Calu3 (cell line): ENCODE data around the gene FGF22. TPM values are rescaled to one million over a fixed set of nuclear protein-coding genes. Genes with fewer than 3 reads are reported as not detected.
A peak's percentile ranks its signal among the peaks of the same experiment; 100 is the strongest.

Source experiments
- BruUV-seq: library from RNA; stranded (reverse); fragments of 400-500 nt; replicated peaks from 2 replicates; lab custom pipeline; 2021; lab: Mats Ljungman, UMichigan
- CTCF ChIA-PET: fragments of 300-600 bp; sonication (Branson Sonifier 250); formaldehyde crosslinking; loops from one replicate; lab custom pipeline; 2022; ENCODE audit warnings: antibody characterized with exemption; lab: Charles Lee
- DNase-seq: peaks from one replicate; pipeline ENCODE4 v3.0.0; 2022
- H3K27ac Mint-ChIP-seq: one replicate; pipeline ENCODE4 v1.8.0; 2022; ENCODE audit warnings: mixed read lengths; ENCODE audit not compliant: unreplicated experiment
- H3K27me3 Mint-ChIP-seq: one replicate; pipeline ENCODE4 v1.8.0; 2022; ENCODE audit warnings: mixed read lengths; ENCODE audit not compliant: unreplicated experiment
- H3K36me3 Mint-ChIP-seq: one replicate; pipeline ENCODE4 v1.8.0; 2022; ENCODE audit warnings: mild to moderate bottlenecking, moderate library complexity, mixed read lengths; ENCODE audit not compliant: insufficient read depth, unreplicated experiment
- H3K4me1 Mint-ChIP-seq: one replicate; pipeline ENCODE4 v1.8.0; 2022; ENCODE audit warnings: mild to moderate bottlenecking, low read depth, mixed read lengths; ENCODE audit not compliant: unreplicated experiment
- H3K4me3 Mint-ChIP-seq: one replicate; pipeline ENCODE4 v1.8.0; 2022; ENCODE audit warnings: mild to moderate bottlenecking, low read depth, moderate library complexity, mixed read lengths; ENCODE audit not compliant: unreplicated experiment
- H3K9me3 Mint-ChIP-seq: one replicate; pipeline ENCODE4 v1.8.0; 2022; ENCODE audit warnings: low read depth, mixed read lengths; ENCODE audit not compliant: unreplicated experiment
- CTCF ChIP-seq: fragments of 200-600 bp; IDR thresholded peaks from one replicate; pipeline ENCODE4 v1.8.0; 2022; ENCODE audit warnings: antibody characterized with exemption; ENCODE audit not compliant: unreplicated experiment
- intact Hi-C: fragments of 100-400 bp; cut with micrococcal nuclease; formaldehyde crosslinking; loops from one replicate; pipeline ENCODE4 v1.10.0; 2022; ENCODE audit not compliant: unreplicated experiment
- total RNA-seq: library from RNA; stranded (reverse); gene quantifications from 2 replicates; pipeline ENCODE4 v1.2.3, GENCODE V29; 2022

Gene FGF22
- total RNA-seq, 1 experiment from 2014 or later, result 0.24 TPM

GRCh38 chr19:677601-678436 lies 38.1 kb downstream of the FGF22 start:
- CTCF ChIA-PET, result interaction anchor here (0.6 to 1.3 kb wide), 4 partner anchors 56 to 172 kb away, joined by 3 read pairs; no protein-coding TSS in a partner anchor
- intact Hi-C loops, result no loop called here
- H3K27ac Mint-ChIP-seq, result no peak overlapping the region
- H3K9me3 Mint-ChIP-seq, result no peaks in the 10 kb centered on the region
- H3K4me1 Mint-ChIP-seq, result no peaks in the 10 kb centered on the region
- H3K4me3 Mint-ChIP-seq, result no peak overlapping the region
- DNase-seq, result no peak
- H3K27me3 Mint-ChIP-seq, result no peaks in the 10 kb centered on the region
- no peak for TF ChIP-seq CTCF
- BruUV-seq, result TSS peak; percentile 55
- H3K36me3 Mint-ChIP-seq, result peaks cover 23% of the 10 kb centered on the region

- BruUV-seq, result no TSS peak
- Mint-ChIP-seq H3K27me3 (no peaks in the 10 kb centered on the region), H3K9me3 (no peaks in the 10 kb centered on the region), H3K36me3 (peaks cover 18% of the 10 kb centered on the region), H3K4me3 (peak overlapping the region; percentile 67), H3K4me1 (no peaks in the 10 kb centered on the region), H3K27ac (no peak overlapping the region)
- intact Hi-C loops, result no loop called here
- CTCF ChIA-PET, result interaction anchor here (1.2 kb wide), 1 partner anchor 55 kb away, joined by 6 read pairs; no protein-coding TSS in a partner anchor
- no peak for DNase-seq
- no peak for TF ChIP-seq CTCF
Measured at GRCh38 chr19:678791-679388, 39.2 kb downstream of the FGF22 start.

- peak; percentile 43 for DNase-seq
- Mint-ChIP-seq H3K27ac (no peak overlapping the region), H3K4me1 (no peaks in the 10 kb centered on the region), H3K27me3 (no peaks in the 10 kb centered on the region), H3K4me3 (peak overlapping the region; percentile 67), H3K36me3 (peaks cover 18% of the 10 kb centered on the region), H3K9me3 (no peaks in the 10 kb centered on the region)
- intact Hi-C loops, result no loop called here
- no TSS peak for BruUV-seq
- CTCF ChIA-PET, result interaction anchor here (1.2 kb wide), 1 partner anchor 55 kb away, joined by 6 read pairs; no protein-coding TSS in a partner anchor
- TF ChIP-seq CTCF, result no peak
Measured at GRCh38 chr19:679418-680286, 40.0 kb downstream of the FGF22 start.
